GM21786 (cell line): ENCODE data around the gene STAT6.
"Not testable (repeated sequence)": the region's sequence is repeated elsewhere in the genome, so short reads cannot be mapped to it uniquely, and the experiment has no call there.

ENCODE experiments used
- ATAC-seq: cut with Tn5 transposase; IDR thresholded peaks from one replicate; pipeline ENCODE4 v1.9.1; 2021; ENCODE audit not compliant: unreplicated experiment

Gene STAT6

DNA sequence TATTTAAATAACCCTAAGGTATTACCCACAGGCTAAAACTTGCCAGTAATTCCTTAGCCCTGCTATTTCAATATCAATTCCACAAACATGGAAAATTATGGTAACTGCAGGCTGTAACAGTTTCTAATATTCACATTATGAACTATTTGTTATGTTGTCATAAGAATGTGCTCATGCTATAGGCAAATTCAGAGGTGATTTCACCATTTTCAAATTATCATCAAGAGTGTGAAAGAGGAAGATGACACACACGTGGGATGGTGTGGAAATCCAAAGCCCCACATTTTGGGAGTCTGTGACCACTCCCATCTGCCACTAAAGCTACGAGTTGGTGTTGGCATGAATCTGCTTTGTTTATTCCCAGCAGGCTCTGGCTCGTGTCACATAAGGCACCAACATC is 55.3 kb downstream of the STAT6 start:
- ATAC-seq: no peak

GRCh38 chr12:57053901-57054300 is 57.3 kb downstream of the STAT6 start:
- ATAC-seq: not testable (repeated sequence)

GRCh38 chr12:57053146-57053545 is 58.0 kb downstream of the STAT6 start:
- not testable (repeated sequence) for ATAC-seq

DNA sequence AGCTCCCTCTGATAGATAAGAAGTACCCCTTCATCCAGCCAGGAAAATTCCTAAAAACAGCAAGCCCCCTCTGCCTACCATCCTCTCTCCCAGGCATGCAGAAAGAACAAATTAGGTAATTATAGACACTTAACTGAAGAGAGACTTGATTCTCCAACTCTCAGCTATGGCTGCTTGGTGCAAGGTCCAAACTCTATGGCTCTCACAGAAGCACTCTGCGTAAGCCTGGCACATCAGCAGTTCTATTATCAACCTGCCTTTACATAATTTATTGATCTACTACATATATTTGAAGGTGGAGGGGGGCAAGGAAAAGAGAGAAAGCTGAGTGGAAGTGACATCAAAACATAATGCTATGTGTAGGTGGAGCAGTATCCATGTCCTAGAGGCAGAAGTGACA is 60.2 kb downstream of the STAT6 start:
- ATAC-seq: no peak

GRCh38 chr12:57049890-57050289 is 61.3 kb downstream of the STAT6 start, which contains the start of gene MYO1A:
Gene MYO1A, minus strand, starts transcription at chr12:57050129. Its CDS starts 1,806 bp downstream, at chr12:57048323.
- ATAC-seq: no peak

DNA sequence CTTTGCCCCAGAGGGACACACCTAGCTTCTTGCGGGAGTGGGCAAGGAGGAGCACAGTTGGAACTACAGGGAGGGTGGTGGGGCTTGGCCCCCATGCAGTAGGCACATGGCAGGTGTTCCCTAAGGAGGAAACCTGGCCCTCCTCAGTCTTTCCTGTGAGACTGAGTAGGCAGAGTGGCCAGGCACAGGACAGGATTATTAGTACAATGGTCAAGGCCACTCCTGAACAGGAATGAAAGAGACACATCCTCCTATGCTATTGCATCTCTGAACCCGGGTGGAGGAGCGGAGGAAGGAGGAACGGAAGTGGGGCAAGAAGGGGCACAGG is 62.1 kb downstream of the STAT6 start:
- no peak for ATAC-seq

GRCh38 chr12:57048423-57049118 is 62.6 kb downstream of the STAT6 start:
- ATAC-seq: no peak

DNA sequence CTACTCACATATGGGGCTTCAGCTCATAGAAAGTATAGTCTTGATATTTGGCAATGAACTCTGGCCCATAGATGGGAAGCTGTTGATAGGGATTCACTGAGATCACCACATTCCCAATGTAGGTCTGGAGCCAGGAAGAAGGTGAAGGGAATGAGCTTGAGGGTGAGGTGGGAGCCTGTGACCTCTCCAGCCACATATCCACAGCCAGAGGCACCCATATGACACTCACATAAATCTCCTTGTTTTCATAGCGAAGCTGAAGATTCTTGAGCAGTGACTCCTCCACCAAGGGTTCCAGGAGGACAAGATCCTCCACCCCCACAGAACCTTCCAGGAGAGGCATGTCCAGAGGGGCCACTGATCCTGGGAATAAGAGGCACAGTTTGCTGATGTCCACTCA is 63.2 kb downstream of the STAT6 start:
- ATAC-seq: no peak

- no peak for ATAC-seq
These were observed 63.9 kb downstream of the STAT6 start for GRCh38 chr12:57046947-57047890.

GRCh38 chr12:57046086-57046791 is 64.9 kb downstream of the STAT6 start:
- no peak for ATAC-seq
